ENCODE data around the gene ATP6V1G1. TPM values are rescaled to one million over a fixed set of nuclear protein-coding genes. Genes with fewer than 3 reads are reported as not detected.

ATP6V1G1 gene, protein sequence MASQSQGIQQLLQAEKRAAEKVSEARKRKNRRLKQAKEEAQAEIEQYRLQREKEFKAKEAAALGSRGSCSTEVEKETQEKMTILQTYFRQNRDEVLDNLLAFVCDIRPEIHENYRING
- total RNA-seq (100 to 1,000 TPM; 119 to 132 TPM), polyA plus RNA-seq (ENCODE audit: insufficient read length in 2 of 2) (100 to 1,000 TPM; 145 to 164 TPM)
- long read RNA-seq, donor 1, transcript ATP6V1G1-201 (3 exons, 1,080 nt) = major isoform, 131 of 131 reads
- long read RNA-seq, donor 1, partial matches to known transcripts = 0 of 131 reads
- long read RNA-seq, donor 1, other reads (novel, unspliced or antisense) = 0 of 131 reads
- long read RNA-seq, donor 2, transcript ATP6V1G1-201 (3 exons, 1,080 nt) = major isoform, 64 of 64 reads
- long read RNA-seq, donor 2, partial matches to known transcripts = 0 of 64 reads
- long read RNA-seq, donor 2, other reads (novel, unspliced or antisense) = 0 of 64 reads
- long read RNA-seq, donor 3, transcript ATP6V1G1-201 (3 exons, 1,080 nt) = major isoform, 77 of 92 reads
- long read RNA-seq, donor 3, partial matches to known transcripts = 15 of 92 reads
- long read RNA-seq, donor 3, other reads (novel, unspliced or antisense) = 0 of 92 reads
- long read RNA-seq, donor 4, transcript ATP6V1G1-201 (3 exons, 1,080 nt) = major isoform, 267 of 329 reads
- long read RNA-seq, donor 4, partial matches to known transcripts = 62 of 329 reads
- long read RNA-seq, donor 4, other reads (novel, unspliced or antisense) = 0 of 329 reads

DNA sequence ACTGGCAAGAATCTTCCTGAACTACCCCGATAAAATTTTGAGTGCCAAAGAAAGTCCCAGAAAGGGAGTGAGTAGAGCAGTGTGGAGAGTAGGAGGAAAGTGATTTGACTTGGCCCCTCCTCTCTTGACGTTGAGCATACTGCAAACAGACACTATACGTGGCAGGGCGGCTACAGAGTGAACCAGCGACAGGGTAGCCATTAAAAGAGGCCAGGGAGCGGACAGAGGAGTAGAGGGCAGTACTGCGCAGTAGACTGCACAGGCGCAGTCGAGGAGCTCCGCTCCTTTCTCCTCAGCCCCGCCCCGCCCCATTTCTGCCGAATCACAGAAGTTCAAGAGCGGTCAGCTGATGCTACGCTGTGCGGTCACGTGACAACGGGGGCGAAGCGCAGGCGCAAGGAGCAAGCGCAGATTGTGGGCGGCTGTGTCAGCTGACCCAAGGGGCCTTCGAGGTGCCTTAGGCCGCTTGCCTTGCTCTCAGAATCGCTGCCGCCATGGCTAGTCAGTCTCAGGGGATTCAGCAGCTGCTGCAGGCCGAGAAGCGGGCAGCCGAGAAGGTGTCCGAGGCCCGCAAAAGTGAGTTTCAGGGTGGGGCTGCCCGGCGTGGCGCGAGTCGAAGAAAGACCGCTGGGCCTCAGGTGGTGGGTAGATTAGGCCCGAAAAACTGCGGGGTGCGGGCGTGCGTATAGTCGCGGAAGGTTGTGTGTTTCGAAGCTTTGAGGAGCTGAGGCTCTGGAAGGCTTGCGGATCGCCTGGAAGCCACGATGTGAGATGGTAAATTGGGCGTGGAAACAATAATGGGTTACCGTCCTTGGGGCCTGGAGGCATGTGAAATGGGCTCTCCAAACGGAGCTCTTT is at the start of gene ATP6V1G1:
ATP6V1G1 (plus strand) TSS at position 425 of the 858 bp plus-strand sequence; CDS start at position 495, 70 bp downstream.
- Histone ChIP-seq H3K36me3 (ENCODE audit: control insufficient read depth, insufficient read depth, low read length) (peaks cover 2% of the 10 kb centered on the region), H3K27me3 (ENCODE audit: control insufficient read depth, insufficient read depth, low read length) (no peaks in the 10 kb centered on the region), H3K27ac (ENCODE audit: low read depth, low read length) (peak within 1 kb of the TSS; percentile 91), H3K4me3 (ENCODE audit: low read depth, low read length) (peak within 1 kb of the TSS; percentile 75), H3K9me3 (ENCODE audit: control insufficient read depth, insufficient read depth, low read length) (no peaks in the 10 kb centered on the region), H3K4me1 (ENCODE audit: control insufficient read depth, insufficient read depth, low read length) (peaks cover 27% of the 10 kb centered on the region)
- DNase-seq (ENCODE audit: low read depth in 4 of 6, low spot score in 6 of 6) = peak; percentile 97 to 100 (median 99)
- WGBS (ENCODE audit: insufficient coverage) = under 1% methylated on average over 50 of the region's 52 CpGs

DNA sequence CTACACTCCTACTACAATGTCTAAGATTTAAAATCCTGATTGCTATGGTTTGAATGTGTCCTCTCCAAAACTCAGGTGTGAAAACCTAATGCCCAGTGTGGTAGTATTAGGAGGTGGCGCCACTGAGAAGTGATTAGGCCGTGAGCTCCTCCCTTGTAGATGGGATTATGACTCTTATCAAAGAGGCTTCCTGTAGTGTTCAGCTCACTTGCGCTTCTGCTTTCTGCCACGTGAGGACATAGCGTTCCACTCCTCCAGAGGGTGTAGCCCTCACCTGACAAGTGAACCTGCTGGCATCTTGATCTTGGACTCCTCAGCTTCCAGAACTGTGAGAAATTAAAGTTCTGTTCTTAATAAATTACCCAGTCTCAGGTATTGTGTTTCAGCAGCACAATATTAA is 49.3 kb upstream of the ATP6V1G1 start:
- WGBS (ENCODE audit: insufficient coverage) = 54% methylated on average over 3 of the region's 5 CpGs

DNA sequence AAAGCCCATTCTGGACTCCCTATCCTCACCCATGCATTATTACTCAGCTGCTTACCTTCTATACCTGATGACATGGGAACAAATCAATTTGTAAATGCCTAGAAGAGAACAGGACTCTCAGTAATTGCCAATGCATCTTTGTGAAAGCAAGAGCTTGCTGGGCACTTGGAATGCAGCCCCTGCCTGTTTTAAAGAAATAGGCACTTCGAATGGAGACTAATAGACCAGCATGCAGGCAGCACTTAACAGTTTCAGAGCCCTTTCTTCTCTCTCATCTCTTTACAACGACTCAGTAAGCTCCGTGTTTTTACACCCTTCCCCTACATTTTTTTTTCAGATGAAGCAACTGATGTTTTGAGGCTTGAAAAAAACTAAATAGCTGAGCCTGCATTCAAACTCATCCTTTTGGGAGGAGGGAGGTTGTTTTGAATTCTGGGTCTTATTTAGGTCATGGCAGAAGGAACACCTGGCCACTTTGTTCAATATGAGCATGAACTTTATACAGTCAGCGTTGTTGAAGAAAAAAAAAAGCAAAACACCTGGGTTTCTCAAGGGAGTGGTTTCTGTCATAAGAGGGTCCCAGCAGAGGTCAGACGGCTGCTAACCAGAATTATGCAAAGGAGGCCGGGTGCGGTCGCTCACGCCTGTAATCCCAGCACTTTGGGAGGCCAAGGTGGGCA is 47.7 kb upstream of the ATP6V1G1 start:
- DNase-seq (ENCODE audit: low read depth in 4 of 6, low spot score in 6 of 6) = peak in 2 of 6 donors; percentile 30 to 62
- Histone ChIP-seq H3K36me3 (ENCODE audit: control insufficient read depth, insufficient read depth, low read length) (no peaks in the 10 kb centered on the region), H3K27me3 (ENCODE audit: control insufficient read depth, insufficient read depth, low read length) (no peaks in the 10 kb centered on the region), H3K4me1 (ENCODE audit: control insufficient read depth, insufficient read depth, low read length) (no peaks in the 10 kb centered on the region), H3K4me3 (ENCODE audit: low read depth, low read length) (no peak overlapping the region), H3K27ac (ENCODE audit: low read depth, low read length) (no peak overlapping the region), H3K9me3 (ENCODE audit: control insufficient read depth, insufficient read depth, low read length) (no peaks in the 10 kb centered on the region)
- WGBS (ENCODE audit: insufficient coverage) = 60% methylated on average over 4 of the region's 9 CpGs

More for the DNA sequence above, 49.3 kb upstream of the ATP6V1G1 start:
- no peaks in the 10 kb centered on the region for H3K4me1 ChIP-seq (ENCODE audit: control insufficient read depth, insufficient read depth, low read length)
- peak in 1 of 6 donors; percentile 11 for DNase-seq (ENCODE audit: low read depth in 4 of 6, low spot score in 6 of 6)
- H3K36me3 ChIP-seq (ENCODE audit: control insufficient read depth, insufficient read depth, low read length) = no peaks in the 10 kb centered on the region
- no peaks in the 10 kb centered on the region for H3K27me3 ChIP-seq (ENCODE audit: control insufficient read depth, insufficient read depth, low read length)
- no peak overlapping the region for H3K27ac ChIP-seq (ENCODE audit: low read depth, low read length)
- no peaks in the 10 kb centered on the region for H3K9me3 ChIP-seq (ENCODE audit: control insufficient read depth, insufficient read depth, low read length)
- H3K4me3 ChIP-seq (ENCODE audit: low read depth, low read length) = no peak overlapping the region

DNA sequence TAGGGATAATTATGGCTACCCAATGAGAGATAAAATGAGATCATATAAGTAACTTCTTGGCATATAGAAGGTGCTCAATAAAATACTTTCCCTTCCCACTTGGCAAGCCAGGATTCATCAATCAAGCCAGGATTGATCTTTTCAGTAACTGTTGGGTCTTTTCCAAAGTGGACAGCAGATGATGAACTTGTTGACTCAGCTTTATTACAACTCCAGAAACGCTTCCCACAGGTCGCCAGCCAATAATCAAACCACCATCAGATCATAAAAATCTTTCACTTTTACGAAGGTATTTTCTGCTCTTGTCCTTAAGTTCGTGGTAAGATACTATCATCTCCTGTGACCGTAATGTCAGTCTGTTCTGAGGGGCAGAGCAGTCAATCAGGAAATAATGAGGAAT is 42.5 kb upstream of the ATP6V1G1 start:
- WGBS (ENCODE audit: insufficient coverage) = 83% methylated on average over 2 of the region's 5 CpGs
- peaks cover 6% of the 10 kb centered on the region for H3K4me1 ChIP-seq (ENCODE audit: control insufficient read depth, insufficient read depth, low read length)
- DNase-seq (ENCODE audit: low read depth in 4 of 6, low spot score in 6 of 6) = no peak
- H3K27me3 ChIP-seq (ENCODE audit: control insufficient read depth, insufficient read depth, low read length) = no peaks in the 10 kb centered on the region
- no peak overlapping the region for H3K27ac ChIP-seq (ENCODE audit: low read depth, low read length)
- H3K36me3 ChIP-seq (ENCODE audit: control insufficient read depth, insufficient read depth, low read length) = no peaks in the 10 kb centered on the region
- H3K4me3 ChIP-seq (ENCODE audit: low read depth, low read length) = no peak overlapping the region
- no peaks in the 10 kb centered on the region for H3K9me3 ChIP-seq (ENCODE audit: control insufficient read depth, insufficient read depth, low read length)

DNA sequence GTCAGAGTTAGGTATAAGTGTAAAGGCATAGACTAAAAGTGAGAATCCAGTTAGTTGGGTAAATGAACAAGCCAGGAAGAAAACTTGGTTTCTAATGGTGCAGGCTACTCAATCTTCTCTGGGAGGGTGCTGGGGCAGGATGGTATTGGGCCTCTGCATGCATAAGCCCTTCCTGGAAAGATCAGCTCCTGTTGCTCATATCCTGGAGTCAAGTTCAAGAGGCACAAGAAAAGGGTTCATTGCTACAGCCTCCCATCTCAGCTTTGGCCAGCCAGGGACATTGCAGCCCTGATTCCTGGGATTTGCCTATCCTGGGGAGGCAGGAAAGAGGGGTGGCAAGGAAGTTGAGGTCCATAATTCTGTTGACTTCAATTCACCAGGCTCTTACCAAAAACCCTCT is 40.7 kb upstream of the ATP6V1G1 start:
- no peak for DNase-seq (ENCODE audit: low read depth in 4 of 6, low spot score in 6 of 6)
- Histone ChIP-seq H3K4me3 (ENCODE audit: low read depth, low read length) (no peak overlapping the region), H3K27me3 (ENCODE audit: control insufficient read depth, insufficient read depth, low read length) (no peaks in the 10 kb centered on the region), H3K9me3 (ENCODE audit: control insufficient read depth, insufficient read depth, low read length) (no peaks in the 10 kb centered on the region), H3K4me1 (ENCODE audit: control insufficient read depth, insufficient read depth, low read length) (peaks cover 6% of the 10 kb centered on the region), H3K36me3 (ENCODE audit: control insufficient read depth, insufficient read depth, low read length) (no peaks in the 10 kb centered on the region), H3K27ac (ENCODE audit: low read depth, low read length) (no peak overlapping the region)

DNA sequence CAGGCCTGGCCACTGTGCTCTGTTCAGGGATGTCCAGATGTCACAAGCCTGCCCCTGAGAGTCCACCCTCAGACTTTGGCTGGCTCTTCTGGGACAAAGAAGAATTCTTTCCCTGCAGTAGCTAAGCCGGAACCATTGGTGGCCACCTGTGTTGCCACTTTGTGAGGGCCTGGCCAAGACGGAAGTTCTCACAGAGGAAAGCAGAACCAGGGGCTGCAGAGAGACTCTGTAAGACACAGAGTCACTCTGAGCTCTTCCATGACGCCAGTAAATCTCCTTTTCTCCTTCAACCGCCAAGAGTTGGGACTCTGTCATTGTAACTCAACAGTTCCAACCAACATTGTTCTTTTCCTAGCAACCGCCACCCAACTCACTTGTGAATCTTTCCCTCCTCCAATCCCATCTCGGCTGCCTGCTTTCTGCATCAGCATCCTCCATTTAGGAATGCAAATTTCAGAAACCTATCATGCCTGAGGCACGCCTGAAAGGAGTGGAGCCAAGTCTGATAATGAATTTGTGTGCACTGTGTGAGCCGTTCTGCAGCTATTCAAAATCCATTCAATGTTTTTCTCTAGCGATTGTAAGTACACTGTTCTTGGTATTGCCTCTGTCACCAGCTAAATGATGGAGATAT is 37.8 kb upstream of the ATP6V1G1 start:
- Histone ChIP-seq H3K27ac (ENCODE audit: low read depth, low read length) (no peak overlapping the region), H3K27me3 (ENCODE audit: control insufficient read depth, insufficient read depth, low read length) (no peaks in the 10 kb centered on the region), H3K9me3 (ENCODE audit: control insufficient read depth, insufficient read depth, low read length) (no peaks in the 10 kb centered on the region), H3K36me3 (ENCODE audit: control insufficient read depth, insufficient read depth, low read length) (no peaks in the 10 kb centered on the region), H3K4me3 (ENCODE audit: low read depth, low read length) (no peak overlapping the region), H3K4me1 (ENCODE audit: control insufficient read depth, insufficient read depth, low read length) (peaks cover 6% of the 10 kb centered on the region)
- 43% methylated on average over 7 of the region's 9 CpGs for WGBS (ENCODE audit: insufficient coverage)
- peak in 3 of 6 donors; percentile 19 to 76 (median 28) for DNase-seq (ENCODE audit: low read depth in 4 of 6, low spot score in 6 of 6)

DNA sequence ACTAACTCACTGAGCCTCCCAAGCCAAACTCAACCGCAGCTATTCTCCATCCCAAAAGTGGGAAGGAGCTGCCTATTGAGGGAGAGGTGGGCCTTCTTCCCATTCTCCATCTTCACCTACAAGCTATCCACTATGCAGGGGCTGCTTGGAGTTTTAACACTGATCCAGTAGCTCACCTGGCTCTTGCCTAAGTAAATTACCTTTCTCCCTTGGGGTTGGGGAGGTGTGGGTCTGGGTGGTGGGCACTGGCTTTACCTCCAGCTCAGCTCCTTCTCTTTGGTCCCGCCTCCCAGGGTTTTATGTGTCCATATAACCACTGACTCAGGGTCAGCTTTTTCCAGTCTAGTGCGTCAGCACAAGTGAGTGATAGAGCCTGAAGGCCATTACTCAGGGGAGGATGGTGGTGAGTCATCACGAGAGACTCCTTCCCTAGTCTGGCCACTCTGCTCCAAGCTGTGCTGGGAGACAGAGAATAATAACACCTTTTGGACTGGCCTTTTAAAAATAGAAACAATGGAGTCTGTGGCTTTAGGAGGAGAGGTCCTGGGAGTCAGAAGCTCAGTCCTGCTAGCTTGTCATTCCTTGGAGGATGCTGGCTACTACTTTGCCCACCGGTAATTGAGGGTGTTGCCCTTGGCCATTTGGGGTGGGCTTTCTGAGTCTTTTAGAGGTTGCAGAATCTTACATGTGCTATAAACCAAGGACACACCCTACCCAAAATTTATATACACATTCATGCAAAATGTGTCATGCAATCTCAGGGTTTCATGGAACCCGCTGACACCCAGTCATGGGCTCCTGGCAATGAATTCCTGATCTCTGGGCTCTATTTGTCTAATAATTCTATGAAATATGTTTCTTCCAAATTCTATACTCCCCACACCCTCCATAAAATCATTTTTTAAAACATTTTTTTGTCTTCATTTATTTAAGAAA is 35.6 kb upstream of the ATP6V1G1 start:
- Histone ChIP-seq H3K36me3 (ENCODE audit: control insufficient read depth, insufficient read depth, low read length) (no peaks in the 10 kb centered on the region), H3K27ac (ENCODE audit: low read depth, low read length) (no peak overlapping the region), H3K27me3 (ENCODE audit: control insufficient read depth, insufficient read depth, low read length) (no peaks in the 10 kb centered on the region), H3K4me3 (ENCODE audit: low read depth, low read length) (no peak overlapping the region), H3K4me1 (ENCODE audit: control insufficient read depth, insufficient read depth, low read length) (peaks cover 6% of the 10 kb centered on the region), H3K9me3 (ENCODE audit: control insufficient read depth, insufficient read depth, low read length) (no peaks in the 10 kb centered on the region)
- WGBS (ENCODE audit: insufficient coverage) = 59% methylated on average over 2 of the region's 6 CpGs
- DNase-seq (ENCODE audit: low read depth in 4 of 6, low spot score in 6 of 6) = peak in 1 of 6 donors; percentile 18

DNA sequence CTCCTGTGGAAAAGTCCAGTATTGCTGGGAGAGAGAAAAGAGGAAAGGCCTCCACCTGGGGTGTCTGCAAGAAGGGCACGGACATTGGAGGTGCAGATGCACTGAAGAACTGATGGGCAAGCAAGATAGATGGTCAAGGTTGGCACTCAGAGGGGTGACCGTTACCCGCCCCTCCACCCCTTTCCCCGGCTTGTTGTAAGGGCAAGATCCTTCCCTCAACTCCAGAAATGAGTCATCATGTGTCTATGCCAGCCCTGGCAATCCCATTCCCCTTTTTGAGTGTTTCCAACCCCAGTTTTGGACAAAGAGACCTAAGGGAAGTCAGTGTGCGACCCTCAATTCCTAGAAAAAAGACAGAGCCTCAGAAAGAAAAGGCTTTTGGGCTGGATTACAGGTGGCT is 34.9 kb upstream of the ATP6V1G1 start:
- 96% methylated on average over 4 of the region's 5 CpGs for WGBS (ENCODE audit: insufficient coverage)
- no peaks in the 10 kb centered on the region for H3K36me3 ChIP-seq (ENCODE audit: control insufficient read depth, insufficient read depth, low read length)
- no peak for DNase-seq (ENCODE audit: low read depth in 4 of 6, low spot score in 6 of 6)

More for the DNA sequence above, 34.9 kb upstream of the ATP6V1G1 start:
- no peaks in the 10 kb centered on the region for H3K9me3 ChIP-seq (ENCODE audit: control insufficient read depth, insufficient read depth, low read length)
- H3K27ac ChIP-seq (ENCODE audit: low read depth, low read length) = no peak overlapping the region
- peaks cover 6% of the 10 kb centered on the region for H3K4me1 ChIP-seq (ENCODE audit: control insufficient read depth, insufficient read depth, low read length)
- no peaks in the 10 kb centered on the region for H3K27me3 ChIP-seq (ENCODE audit: control insufficient read depth, insufficient read depth, low read length)
- H3K4me3 ChIP-seq (ENCODE audit: low read depth, low read length) = no peak overlapping the region

All from spinal cord (tissue), 10 donors.